KMS-11 (cell line): ENCODE measurements around the gene FREY1.

ENCODE experiments used
- H2AFZ ChIP-seq: fragments of 200-600 bp; sonication (generic); 2 replicates; pipeline ENCODE4 v1.6.1; 2016; ENCODE audit warnings: antibody characterized with exemption, mixed run types, low read depth
- H3K27ac ChIP-seq: fragments of 200-600 bp; sonication (generic); 2 replicates; pipeline ENCODE4 v1.6.1; 2016; ENCODE audit warnings: mild to moderate bottlenecking, mixed run types
- H3K27me3 ChIP-seq: fragments of 200-600 bp; sonication (generic); 2 replicates; pipeline ENCODE4 v1.6.1; 2017; ENCODE audit warnings: mild to moderate bottlenecking, low read depth, mixed run types, moderate library complexity; ENCODE audit not compliant: insufficient read depth
- H3K36me3 ChIP-seq: fragments of 200-600 bp; sonication (generic); 2 replicates; pipeline ENCODE4 v1.6.1; 2017; ENCODE audit warnings: mild to moderate bottlenecking, mixed run types; ENCODE audit not compliant: insufficient read depth
- H3K4me1 ChIP-seq: fragments of 200-600 bp; sonication (generic); 2 replicates; pipeline ENCODE4 v1.6.1; 2016; ENCODE audit warnings: mild to moderate bottlenecking, low read depth, mixed run types; ENCODE audit not compliant: poor library complexity, severe bottlenecking
- H3K4me2 ChIP-seq: fragments of 200-600 bp; sonication (generic); 2 replicates; pipeline ENCODE4 v1.7.0; 2016; ENCODE audit warnings: mild to moderate bottlenecking, mixed run types
- H3K4me3 ChIP-seq: fragments of 200-600 bp; sonication (generic); IDR thresholded peaks from 2 replicates; pipeline ENCODE4 v1.6.1; 2017; ENCODE audit warnings: low read depth, low read length, mixed read lengths; ENCODE audit not compliant: insufficient read depth
- H3K79me2 ChIP-seq: fragments of 200-600 bp; sonication (generic); 2 replicates; pipeline ENCODE4 v1.6.1; 2016; ENCODE audit warnings: low read depth, mixed run types; ENCODE audit not compliant: insufficient read depth
- H3K9ac ChIP-seq: fragments of 200-600 bp; sonication (generic); 2 replicates; pipeline ENCODE4 v1.6.1; 2016; ENCODE audit warnings: mild to moderate bottlenecking, mixed run types
- H4K20me1 ChIP-seq: fragments of 200-600 bp; sonication (generic); 2 replicates; pipeline ENCODE4 v1.6.1; 2016; ENCODE audit warnings: mild to moderate bottlenecking, mixed run types; ENCODE audit not compliant: insufficient read depth
- CTCF ChIP-seq: fragments of 200-600 bp; sonication (generic); conservative IDR thresholded peaks from 2 replicates; pipeline ENCODE4 v1.6.1; 2017; ENCODE audit warnings: low read depth, mild to moderate bottlenecking, antibody characterized with exemption, low read length, moderate library complexity, mixed read lengths

FREY1 gene

GRCh38 chr11:45877845-45878244 lies 29.2 kb downstream of the FREY1 start:
- H3K27ac ChIP-seq: no peak overlapping the region
- H3K9ac ChIP-seq: no peak overlapping the region
- no peaks in the 10 kb centered on the region for H3K79me2 ChIP-seq
- H4K20me1 ChIP-seq: no peaks in the 10 kb centered on the region
- no peaks in the 10 kb centered on the region for H3K36me3 ChIP-seq
- no peak overlapping the region for H2AFZ ChIP-seq
- TF ChIP-seq CTCF: no peak
- no peaks in the 10 kb centered on the region for H3K27me3 ChIP-seq
- H3K4me2 ChIP-seq: no peak overlapping the region
- H3K4me3 ChIP-seq: no peak overlapping the region
- no peaks in the 10 kb centered on the region for H3K4me1 ChIP-seq

DNA sequence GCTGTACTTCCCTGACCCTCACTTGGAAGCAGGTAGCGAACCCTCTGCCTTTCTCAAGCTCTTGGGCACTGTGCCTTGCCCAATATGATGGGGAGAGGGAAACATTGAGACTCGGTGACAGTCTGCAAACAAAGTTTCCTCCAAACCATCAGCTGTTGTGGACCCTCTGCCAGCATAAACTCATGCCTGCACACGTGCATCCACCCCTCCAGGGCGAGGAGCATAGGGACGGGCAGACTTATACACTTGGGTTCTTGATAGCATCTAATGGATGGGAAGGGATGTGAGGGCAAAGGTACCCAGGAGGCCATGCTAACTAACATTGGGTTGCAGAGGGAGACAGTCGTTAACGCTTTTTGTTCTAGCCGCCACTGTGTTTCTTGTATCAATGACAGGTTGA lies 29.9 kb downstream of the FREY1 start:
- Histone ChIP-seq H3K9ac (no peak overlapping the region), H3K27me3 (no peaks in the 10 kb centered on the region), H4K20me1 (no peaks in the 10 kb centered on the region), H3K4me1 (no peaks in the 10 kb centered on the region), H3K4me3 (no peak overlapping the region), H3K27ac (no peak overlapping the region), H3K4me2 (no peak overlapping the region), H3K79me2 (no peaks in the 10 kb centered on the region), H2AFZ (no peak overlapping the region), H3K36me3 (no peaks in the 10 kb centered on the region)
- no peak for TF ChIP-seq CTCF

DNA sequence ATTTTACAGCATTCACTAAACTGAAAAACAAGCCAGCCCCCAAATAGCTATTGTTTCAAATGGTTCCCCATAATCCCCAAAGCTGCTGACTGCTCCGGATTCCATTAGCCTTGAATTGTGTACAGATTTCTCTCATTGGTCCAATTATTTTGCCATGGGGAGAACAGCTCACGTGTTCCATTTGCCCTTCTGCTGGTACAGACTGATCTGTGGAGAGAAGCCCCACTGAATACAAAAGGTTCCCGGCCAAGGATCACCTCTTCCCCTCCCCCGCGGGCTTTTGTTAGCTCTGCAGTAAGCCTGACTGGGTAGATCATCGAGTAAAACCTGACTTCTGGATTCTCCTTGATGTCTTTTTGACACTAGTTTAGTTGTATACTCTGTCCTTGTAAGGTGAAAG lies 30.7 kb downstream of the FREY1 start:
- Histone ChIP-seq H4K20me1 (no peaks in the 10 kb centered on the region), H2AFZ (no peak overlapping the region), H3K9ac (no peak overlapping the region), H3K27me3 (no peaks in the 10 kb centered on the region), H3K79me2 (no peaks in the 10 kb centered on the region), H3K27ac (no peak overlapping the region), H3K4me2 (no peak overlapping the region), H3K4me3 (no peak overlapping the region), H3K4me1 (no peaks in the 10 kb centered on the region), H3K36me3 (no peaks in the 10 kb centered on the region)
- no peak for TF ChIP-seq CTCF

GRCh38 chr11:45872651-45873356 lies 34.3 kb downstream of the FREY1 start:
- no peaks in the 10 kb centered on the region for H4K20me1 ChIP-seq
- no peak overlapping the region for H3K27ac ChIP-seq
- no peak overlapping the region for H3K9ac ChIP-seq
- H3K4me3 ChIP-seq: no peak overlapping the region
- H3K79me2 ChIP-seq: no peaks in the 10 kb centered on the region
- no peak overlapping the region for H2AFZ ChIP-seq
- H3K4me2 ChIP-seq: no peak overlapping the region
- H3K4me1 ChIP-seq: no peaks in the 10 kb centered on the region
- TF ChIP-seq CTCF: peak; percentile 81
- no peaks in the 10 kb centered on the region for H3K36me3 ChIP-seq
- H3K27me3 ChIP-seq: no peaks in the 10 kb centered on the region
